ENCODE data around the gene LRRC57.

- TF ChIP-seq, protein P1, sequence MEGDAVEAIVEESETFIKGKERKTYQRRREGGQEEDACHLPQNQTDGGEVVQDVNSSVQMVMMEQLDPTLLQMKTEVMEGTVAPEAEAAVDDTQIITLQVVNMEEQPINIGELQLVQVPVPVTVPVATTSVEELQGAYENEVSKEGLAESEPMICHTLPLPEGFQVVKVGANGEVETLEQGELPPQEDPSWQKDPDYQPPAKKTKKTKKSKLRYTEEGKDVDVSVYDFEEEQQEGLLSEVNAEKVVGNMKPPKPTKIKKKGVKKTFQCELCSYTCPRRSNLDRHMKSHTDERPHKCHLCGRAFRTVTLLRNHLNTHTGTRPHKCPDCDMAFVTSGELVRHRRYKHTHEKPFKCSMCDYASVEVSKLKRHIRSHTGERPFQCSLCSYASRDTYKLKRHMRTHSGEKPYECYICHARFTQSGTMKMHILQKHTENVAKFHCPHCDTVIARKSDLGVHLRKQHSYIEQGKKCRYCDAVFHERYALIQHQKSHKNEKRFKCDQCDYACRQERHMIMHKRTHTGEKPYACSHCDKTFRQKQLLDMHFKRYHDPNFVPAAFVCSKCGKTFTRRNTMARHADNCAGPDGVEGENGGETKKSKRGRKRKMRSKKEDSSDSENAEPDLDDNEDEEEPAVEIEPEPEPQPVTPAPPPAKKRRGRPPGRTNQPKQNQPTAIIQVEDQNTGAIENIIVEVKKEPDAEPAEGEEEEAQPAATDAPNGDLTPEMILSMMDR (IDR thresholded peaks at IDR 0.05), result no peak
- no peak for TF ChIP-seq EZH2 (IDR thresholded peaks at IDR 0.05)
Observed at GRCh38 chr15:42510258-42511006, 38.2 kb downstream of the LRRC57 start.

Data from neural progenitor cell (in vitro differentiated cells).